Loucy (cell line): Measurements from ENCODE around the gene IFITM10.

ENCODE experiments used
- CTCF ChIP-seq: fragments of 200-600 bp; sonication (generic); conservative IDR thresholded peaks from 2 replicates; pipeline ENCODE4 v1.5.1; 2014; ENCODE audit warnings: mild to moderate bottlenecking, antibody characterized with exemption, low read length
- EZH2phosphoT487 ChIP-seq: fragments of 200-600 bp; IDR thresholded peaks from 2 replicates; pipeline ENCODE4 v1.6.1; 2018; ENCODE audit warnings: antibody characterized with exemption, mild to moderate bottlenecking, moderate library complexity, borderline replicate concordance

- TF ChIP-seq CTCF (no peak), EZH2phosphoT487 (no peak)
Measured at GRCh38 chr11:1695548-1696108, 54.8 kb downstream of the IFITM10 start.
